Lung (tissue), 12 donors: ENCODE data around the gene CLEC2D. TPM values are rescaled to one million over a fixed set of nuclear protein-coding genes. Genes with fewer than 3 reads are reported as not detected.
"Not testable (repeated sequence)": the region's sequence is repeated elsewhere in the genome, so short reads cannot be mapped to it uniquely, and the experiment has no call there.

Source experiments
- ATAC-seq: fragments of 200-7000 bp; cut with Tn5 transposase; one replicate; pipeline ENCODE4 v1.9.1; 2020; ENCODE audit warnings: moderate number of reproducible peaks; ENCODE audit not compliant: insufficient read depth, low FRiP score
- DNase-seq, 3 donors: peaks; one replicate each; pipeline ENCODE4 v3.0.0-alpha.2; 2013 to 2017
- H3K27ac ChIP-seq, 2 donors: one replicate each; pipeline ENCODE4 v1.5.1; 2013; ENCODE audit warnings: mild to moderate bottlenecking in 2 of 2, moderate library complexity in 2 of 2, control low read depth in 1 of 2, inconsistent platforms in 1 of 2, low read depth in 1 of 2, low read length in 1 of 2
- H3K27me3 ChIP-seq, 3 donors: one replicate each; pipeline ENCODE4 v1.5.1; 2013; ENCODE audit warnings: low read length in 2 of 3; ENCODE audit not compliant: control insufficient read depth in 3 of 3, insufficient read depth in 3 of 3
- H3K36me3 ChIP-seq, 4 donors: one replicate each; pipeline ENCODE4 v1.5.1; 2013; ENCODE audit warnings: low read length in 4 of 4, mild to moderate bottlenecking in 1 of 4, moderate library complexity in 1 of 4; ENCODE audit not compliant: control insufficient read depth in 4 of 4, insufficient read depth in 4 of 4
- H3K4me1 ChIP-seq, 5 donors: one replicate each; pipeline ENCODE4 v1.5.1; 2013; ENCODE audit warnings: low read length in 5 of 5, mild to moderate bottlenecking in 2 of 5, moderate library complexity in 1 of 5; ENCODE audit not compliant: control insufficient read depth in 5 of 5, insufficient read depth in 5 of 5
- H3K4me3 ChIP-seq: one replicate; pipeline ENCODE4 v1.5.1; 2013; ENCODE audit warnings: mild to moderate bottlenecking, control low read depth, moderate library complexity
- H3K9ac ChIP-seq, 2 donors: one replicate each; pipeline ENCODE4 v1.5.1; 2013; ENCODE audit warnings: low read length in 2 of 2, control low read depth in 1 of 2; ENCODE audit not compliant: insufficient read depth in 1 of 2
- H3K9me3 ChIP-seq, 4 donors: one replicate each; pipeline ENCODE4 v1.5.1; 2013; ENCODE audit warnings: low read length in 3 of 4, mild to moderate bottlenecking in 1 of 4, moderate library complexity in 1 of 4; ENCODE audit not compliant: control insufficient read depth in 4 of 4, insufficient read depth in 3 of 4
- CTCF ChIP-seq: IDR thresholded peaks from 2 replicates; pipeline ENCODE4 v1.5.1; 2012; ENCODE audit warnings: mild to moderate bottlenecking; ENCODE audit errors: control extremely low read depth, extremely low read depth
- WGBS, 2 donors: extraction: QIAGEN DNeasy Blood & Tissue Kit; methylation state at CpG; one replicate each; pipeline ENCODE4 v1.1.7; 2013; 5-methylcytosine and 5-hydroxymethylcytosine counted together
- polyA plus RNA-seq, 2 donors: library from polyadenylated mRNA; stranded (reverse); fragments of 200-250 nt; gene quantifications; one replicate each; pipeline ENCODE4 v1.2.1, GENCODE V29; 2013
- total RNA-seq, 2 donors: library from RNA; depleted of rRNA in 1 of 2; stranded (reverse); fragments of >200 nt in 1 of 2; gene quantifications; one replicate each; pipeline ENCODE4 v1.2.1, GENCODE V29; 2014 to 2021
- donor health status: control.
- donor health status: control.
- donor health status: Bipolar disorder and iron deficiency.
- donor health status: healthy.
- donor health status: DM: yes; HTN: yes; CAD: no.

Gene CLEC2D
- total and polyA plus RNA-seq, 4 donors = 4.4 to 30.5 (median 9.0) TPM

- 54 to 78% methylated on average over 3 of the region's 3 CpGs for WGBS, 2 donors
- Histone ChIP-seq H3K4me3 (no peak overlapping the region), H3K4me1 (peaks cover 0 to 10% (median 0%) of the 10 kb centered on the region in 5 donors), H3K27ac (no peak overlapping the region), H3K9me3 (peaks cover 0 to 4% (median 0%) of the 10 kb centered on the region in 4 donors), H3K27me3 (no peaks in the 10 kb centered on the region), H3K9ac (no peak overlapping the region), H3K36me3 (no peaks in the 10 kb centered on the region)
- no peak for DNase-seq
- no peak for ATAC-seq
- TF ChIP-seq CTCF = no peak
These were observed 32.7 kb downstream of the CLEC2D start for GRCh38 chr12:9702255-9702654.

- not testable (repeated sequence) for ATAC-seq, H3K4me1 ChIP-seq, H3K27me3 ChIP-seq, H3K9ac ChIP-seq, H3K36me3 ChIP-seq, H3K4me3 ChIP-seq, H3K27ac ChIP-seq, DNase-seq, H3K9me3 ChIP-seq
- whole genome bisulfite sequencing, 2 donors = 93 to 98% methylated on average over 5 of the region's 5 CpGs
These were observed 35.0 kb downstream of the CLEC2D start for GRCh38 chr12:9704561-9704960.

- Histone ChIP-seq H3K9me3 (peaks cover 0 to 4% (median 0%) of the 10 kb centered on the region in 4 donors), H3K27ac (no peak overlapping the region), H3K9ac (no peak overlapping the region), H3K4me3 (no peak overlapping the region), H3K4me1 (peaks cover 0 to 2% (median 0%) of the 10 kb centered on the region in 5 donors), H3K27me3 (no peaks in the 10 kb centered on the region), H3K36me3 (no peaks in the 10 kb centered on the region)
- TF ChIP-seq CTCF = no peak
- no peak for DNase-seq
- no peak for ATAC-seq
These were observed 36.7 kb downstream of the CLEC2D start for GRCh38 chr12:9706086-9706685.

GRCh38 chr12:9707356-9707755, 37.8 kb downstream of the CLEC2D start:
- no peak overlapping the region for H3K27ac ChIP-seq
- DNase-seq = no peak
- no peak for TF ChIP-seq CTCF
- no peak overlapping the region for H3K9ac ChIP-seq
- H3K4me3 ChIP-seq = no peak overlapping the region
- H3K27me3 ChIP-seq = no peaks in the 10 kb centered on the region
- no peak for ATAC-seq
- peaks cover 0 to 2% (median 0%) of the 10 kb centered on the region in 5 donors for H3K4me1 ChIP-seq
- no peaks in the 10 kb centered on the region for H3K9me3 ChIP-seq
- no peaks in the 10 kb centered on the region for H3K36me3 ChIP-seq
